Kidney tubule cell (primary cell): ENCODE data around the gene ARHGAP6.

Experiments used
- DNase-seq: peaks from one replicate; pipeline ENCODE4 v3.0.0-alpha.2; 2018; ENCODE audit warnings: low spot score

Gene ARHGAP6

DNA sequence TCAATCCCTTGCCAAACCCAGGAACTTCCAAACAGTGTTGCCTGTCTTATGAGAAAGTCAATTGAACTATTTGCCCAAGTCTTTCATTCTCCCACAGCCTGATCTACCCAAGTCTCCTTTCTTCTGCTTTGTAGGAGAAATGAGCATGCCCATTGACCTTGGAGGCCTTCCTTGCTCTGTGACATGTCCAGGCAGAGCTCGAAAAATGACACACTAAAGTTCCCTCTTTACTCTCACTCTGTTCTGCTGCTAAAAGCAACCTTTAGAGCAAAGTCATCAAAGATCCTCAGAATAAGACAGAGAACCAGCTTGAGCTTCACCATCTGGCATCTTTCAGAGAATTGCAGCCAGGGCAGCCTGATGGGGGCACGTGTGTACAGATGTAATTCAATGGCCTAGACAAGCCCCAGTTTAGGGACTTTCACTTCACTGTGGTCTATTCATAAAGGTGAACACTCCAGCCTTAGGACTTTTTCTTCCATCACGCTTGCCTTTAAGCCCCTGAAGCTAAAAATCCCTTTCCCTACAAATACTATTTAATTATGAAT, 236.1 kb downstream of the ARHGAP6 start:
- DNase-seq: no peak

DNA sequence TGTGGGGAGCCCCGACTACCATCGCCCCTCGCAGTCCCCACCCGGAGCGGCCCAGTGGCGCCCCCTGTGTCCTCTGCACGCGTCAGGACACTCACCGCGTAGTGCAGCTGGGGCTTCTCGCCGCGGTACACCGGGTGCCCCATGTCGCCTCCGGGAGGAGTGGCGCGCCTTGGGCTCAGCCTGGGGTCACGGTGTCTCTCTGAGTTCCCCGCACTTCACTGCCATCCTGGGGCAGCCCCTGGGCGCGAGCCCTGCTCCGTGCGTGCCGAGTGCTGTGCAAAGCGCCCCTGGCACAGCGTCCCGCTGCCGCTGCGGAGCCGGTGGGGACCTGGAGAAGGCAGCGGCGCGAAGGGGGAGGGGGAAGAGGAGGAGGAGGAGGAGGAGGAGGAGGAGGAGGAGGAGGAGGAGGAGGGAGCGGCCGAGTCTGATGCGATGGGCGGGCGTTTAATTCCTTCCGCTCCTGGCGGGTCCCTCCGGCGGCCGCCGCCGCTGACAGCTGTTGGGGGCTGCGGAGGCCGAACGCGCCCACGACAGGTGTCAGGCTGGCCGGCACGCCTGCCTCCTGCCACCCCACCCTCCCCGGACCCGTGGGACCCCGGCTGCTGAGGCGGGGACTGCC, 238.2 kb downstream of the ARHGAP6 start:
- DNase-seq: no peak

DNA sequence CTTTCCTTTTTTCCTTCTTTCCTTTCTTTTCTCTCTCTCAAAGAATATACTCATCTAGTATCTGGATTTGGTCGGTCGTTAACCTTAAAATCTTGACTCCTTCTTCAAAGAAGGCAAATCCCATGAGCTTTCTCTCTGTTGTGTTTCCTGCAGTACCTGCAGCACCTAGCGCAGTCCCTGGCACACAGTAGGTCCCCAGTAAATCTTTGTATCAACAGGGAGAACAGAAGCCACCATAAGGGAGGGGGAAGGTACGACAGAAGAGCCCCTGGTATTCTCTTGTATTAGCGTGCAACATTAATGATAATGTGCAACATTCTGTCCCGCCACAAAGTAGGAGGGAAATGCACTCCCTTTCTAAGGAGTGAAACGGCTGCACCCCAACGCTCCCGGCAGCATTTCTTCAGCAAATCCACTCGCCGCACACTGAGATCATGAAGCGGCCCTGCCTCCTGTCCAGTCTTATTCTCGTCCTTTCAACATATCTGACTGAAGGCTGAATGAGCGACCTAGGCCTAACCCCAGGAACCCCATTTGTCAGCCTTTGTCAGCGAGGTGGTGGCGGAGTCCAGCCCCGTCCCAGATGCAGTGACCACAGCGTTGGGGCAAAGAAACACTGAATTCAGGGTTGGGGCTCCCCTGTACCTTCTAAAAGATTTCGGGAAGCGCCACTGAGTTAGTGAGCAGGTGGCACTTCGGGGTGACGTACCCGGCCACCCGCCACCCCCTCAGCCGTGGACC, 238.8 kb downstream of the ARHGAP6 start:
- DNase-seq: no peak

DNA sequence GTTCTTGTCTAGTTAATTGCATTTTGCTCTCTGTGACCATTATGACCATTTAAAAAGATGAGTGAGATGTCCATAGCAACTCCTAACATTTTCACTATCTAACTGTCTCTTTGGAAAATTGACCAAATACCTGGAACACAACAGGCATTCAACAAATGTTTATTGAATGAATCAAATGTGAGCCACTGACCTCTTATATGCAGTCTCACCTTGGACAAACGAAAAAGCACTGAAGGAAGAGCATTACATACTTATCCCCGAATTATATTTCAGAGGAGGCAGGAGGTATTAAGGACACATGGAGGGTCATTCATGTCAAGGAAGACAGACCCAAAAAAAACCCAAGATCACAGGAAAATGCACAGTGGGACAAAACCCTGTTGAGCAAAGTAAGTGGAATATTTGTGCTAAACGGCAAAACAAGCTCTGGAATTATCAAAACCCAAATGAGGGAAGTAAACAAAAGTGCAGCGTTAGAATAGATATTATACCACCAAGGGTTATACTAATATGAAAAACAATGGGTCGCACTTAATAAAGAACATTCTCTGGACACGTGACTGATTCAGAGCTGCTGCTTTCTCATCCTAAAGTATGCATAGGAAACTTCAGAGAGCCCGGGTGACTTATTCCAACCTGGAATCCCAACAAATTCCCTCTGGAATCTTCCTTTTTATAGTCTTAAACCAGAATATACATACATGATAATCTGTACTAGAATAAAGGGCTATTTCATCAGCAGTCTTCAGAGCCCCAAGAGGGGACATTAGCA, 240.6 kb downstream of the ARHGAP6 start:
- DNase-seq: peak; percentile 15

DNA sequence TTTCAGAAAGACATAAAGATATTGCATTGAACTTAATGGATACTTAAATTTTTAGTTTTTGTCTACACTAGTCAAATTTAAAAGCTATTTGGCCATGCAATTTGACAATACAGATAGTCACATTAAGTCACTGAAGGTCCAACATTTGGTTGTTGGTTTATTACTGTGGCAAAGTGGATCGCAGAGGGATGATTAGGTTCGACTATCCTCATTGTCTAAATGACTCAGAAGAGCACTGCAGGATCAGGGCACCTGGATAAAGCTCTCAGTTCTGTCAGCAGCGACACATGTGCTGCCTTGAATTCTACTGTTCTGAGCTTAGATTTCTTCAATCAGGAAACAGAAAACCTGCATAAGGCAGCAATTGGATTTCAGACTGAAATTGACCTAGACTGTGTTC, 241.8 kb downstream of the ARHGAP6 start:
- no peak for DNase-seq

DNA sequence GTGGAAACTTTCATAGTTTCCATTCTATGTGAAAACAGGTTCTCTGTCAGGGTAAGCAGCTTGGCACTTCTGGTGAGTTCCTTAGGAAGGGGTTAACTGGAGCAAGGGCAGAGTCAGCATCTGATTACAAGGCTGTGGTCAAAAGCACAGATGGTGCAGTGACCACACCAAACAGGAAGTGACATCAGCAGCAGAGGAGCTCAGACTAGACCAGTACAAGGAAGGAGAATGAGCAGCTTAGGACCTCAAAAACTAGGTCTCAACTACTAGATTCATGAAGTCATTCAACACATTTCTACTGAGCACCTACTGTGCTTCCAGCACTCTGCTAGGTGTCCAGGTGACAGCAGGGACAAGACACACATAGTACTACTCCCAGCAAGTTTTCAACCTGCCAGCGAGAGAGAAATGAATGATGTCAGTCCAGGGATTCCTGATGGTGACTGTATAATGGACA, 242.3 kb downstream of the ARHGAP6 start:
- DNase-seq: peak; percentile 75

DNA sequence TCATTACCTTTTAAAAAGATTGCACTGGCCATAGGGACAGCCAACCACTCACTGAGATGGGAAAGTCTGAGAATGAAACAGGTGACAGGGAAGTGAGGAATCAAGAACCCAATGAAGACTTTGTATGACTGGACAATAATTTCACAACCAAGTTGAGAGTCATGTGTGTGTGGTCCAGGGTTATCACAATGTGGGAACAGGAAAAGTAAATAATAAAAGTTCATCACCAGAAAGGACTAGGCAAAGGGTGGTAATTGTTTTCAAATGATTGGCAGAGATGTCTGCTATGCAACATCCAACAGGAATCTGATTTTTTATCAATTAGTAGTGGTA, 243.2 kb downstream of the ARHGAP6 start:
- no peak for DNase-seq

DNA sequence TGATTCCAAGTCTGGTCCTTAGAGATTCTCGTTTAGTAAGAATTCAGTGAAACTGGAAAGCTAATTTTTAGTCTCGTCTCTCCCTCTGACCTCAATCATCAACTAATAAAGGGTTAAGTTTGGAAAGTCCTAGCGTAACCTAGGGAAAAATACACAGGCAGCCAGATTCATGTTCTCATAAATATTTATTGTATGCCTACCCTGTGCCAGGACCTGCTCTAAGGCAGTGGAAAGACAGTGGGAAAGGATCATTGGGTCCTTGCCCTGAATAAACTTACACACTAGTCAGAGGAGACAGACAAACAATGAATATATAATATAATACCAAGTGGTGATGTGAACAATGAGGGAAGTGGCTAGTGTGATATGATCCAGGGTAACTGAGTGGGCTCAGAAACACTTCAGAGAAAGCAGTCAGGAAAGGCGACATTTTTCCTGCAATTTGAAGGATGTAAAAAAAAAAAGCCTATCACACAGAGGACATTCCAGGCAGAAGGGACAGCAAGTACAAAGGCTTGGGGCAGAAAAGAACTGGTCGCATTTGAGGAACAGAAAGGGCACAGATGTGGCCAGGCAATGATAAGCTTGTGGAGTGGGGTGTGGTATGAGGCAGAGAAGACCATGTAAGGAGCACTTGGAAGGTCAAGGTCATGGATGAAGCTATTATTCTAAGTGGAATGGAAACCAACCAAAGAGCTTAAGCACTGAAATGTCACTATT, 243.8 kb downstream of the ARHGAP6 start:
- DNase-seq: no peak

DNA sequence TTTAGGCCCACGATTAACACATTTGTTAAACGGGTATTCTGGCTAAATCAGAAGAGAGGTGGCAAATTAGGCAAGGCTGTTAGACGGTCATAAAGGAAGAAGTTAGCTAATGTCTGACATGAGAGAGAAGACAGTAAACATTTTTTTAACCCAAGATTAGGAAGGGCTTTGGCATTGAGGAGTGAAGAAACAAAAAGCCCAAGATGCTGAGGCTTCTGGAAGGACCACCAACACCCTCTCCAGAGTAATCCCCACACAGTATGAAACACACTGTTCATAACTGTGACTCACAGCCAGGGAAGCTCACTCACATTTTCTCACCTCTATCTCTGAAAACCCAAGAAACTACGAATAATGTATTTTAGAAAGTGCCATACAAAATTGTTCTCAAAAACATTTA, 244.9 kb downstream of the ARHGAP6 start:
- no peak for DNase-seq

DNA sequence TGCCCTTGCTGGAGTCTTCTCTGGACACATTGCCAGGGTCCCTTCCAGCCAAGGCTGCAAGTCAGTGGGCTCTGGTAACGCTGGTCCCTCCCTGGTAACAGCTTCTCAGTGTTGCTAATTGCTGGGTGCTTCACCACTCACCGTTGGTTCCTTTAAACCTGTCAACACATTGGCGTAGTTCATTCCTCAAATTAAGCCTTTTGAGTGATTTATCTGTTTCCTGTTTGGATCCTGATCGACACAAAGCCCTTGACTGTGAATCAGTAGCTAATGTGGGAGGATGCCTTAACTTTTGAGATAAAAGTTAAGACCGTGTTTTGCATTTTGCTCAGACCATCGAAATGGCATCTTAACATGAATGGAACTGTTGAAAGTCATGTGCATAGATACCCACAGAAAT, 246.6 kb downstream of the ARHGAP6 start:
- DNase-seq: no peak

DNA sequence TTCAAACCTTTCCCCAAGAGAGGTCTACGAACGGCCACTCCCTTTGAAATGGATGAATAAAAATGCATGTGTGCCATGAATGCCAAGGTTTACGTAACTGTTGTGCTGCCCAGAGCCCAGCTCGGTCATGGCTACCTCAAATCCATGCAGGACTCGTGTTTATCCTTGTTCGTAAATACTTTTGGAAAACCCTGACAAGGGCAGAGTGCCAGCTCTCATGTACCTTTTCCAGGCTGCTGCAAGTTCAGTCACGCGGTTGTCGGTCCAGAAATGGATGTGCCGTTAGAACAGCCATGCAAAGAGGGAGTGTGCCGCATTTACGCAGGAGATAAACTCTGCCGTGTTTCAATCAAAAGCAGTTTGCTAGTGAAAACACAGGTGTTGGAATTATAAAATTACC, 249.1 kb downstream of the ARHGAP6 start:
- no peak for DNase-seq

DNA sequence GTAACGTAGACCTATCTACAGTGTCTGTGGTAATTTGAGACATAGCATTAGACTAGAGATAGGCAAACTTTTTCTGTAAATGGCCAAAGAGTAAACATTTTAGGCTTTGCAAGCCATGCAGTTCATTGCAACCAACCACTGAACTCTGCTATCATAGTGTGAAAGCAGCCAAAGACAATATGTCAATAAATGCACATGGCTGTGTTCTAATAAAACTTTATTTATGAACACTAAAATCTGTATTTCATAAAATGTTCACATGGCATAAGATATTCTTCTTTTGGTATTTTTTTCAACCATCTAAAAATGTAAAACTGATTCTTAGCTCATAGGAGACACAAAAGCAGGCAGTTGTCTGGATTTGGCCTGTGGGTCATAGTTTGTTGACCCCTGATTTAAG, 251.6 kb downstream of the ARHGAP6 start:
- DNase-seq: no peak

DNA sequence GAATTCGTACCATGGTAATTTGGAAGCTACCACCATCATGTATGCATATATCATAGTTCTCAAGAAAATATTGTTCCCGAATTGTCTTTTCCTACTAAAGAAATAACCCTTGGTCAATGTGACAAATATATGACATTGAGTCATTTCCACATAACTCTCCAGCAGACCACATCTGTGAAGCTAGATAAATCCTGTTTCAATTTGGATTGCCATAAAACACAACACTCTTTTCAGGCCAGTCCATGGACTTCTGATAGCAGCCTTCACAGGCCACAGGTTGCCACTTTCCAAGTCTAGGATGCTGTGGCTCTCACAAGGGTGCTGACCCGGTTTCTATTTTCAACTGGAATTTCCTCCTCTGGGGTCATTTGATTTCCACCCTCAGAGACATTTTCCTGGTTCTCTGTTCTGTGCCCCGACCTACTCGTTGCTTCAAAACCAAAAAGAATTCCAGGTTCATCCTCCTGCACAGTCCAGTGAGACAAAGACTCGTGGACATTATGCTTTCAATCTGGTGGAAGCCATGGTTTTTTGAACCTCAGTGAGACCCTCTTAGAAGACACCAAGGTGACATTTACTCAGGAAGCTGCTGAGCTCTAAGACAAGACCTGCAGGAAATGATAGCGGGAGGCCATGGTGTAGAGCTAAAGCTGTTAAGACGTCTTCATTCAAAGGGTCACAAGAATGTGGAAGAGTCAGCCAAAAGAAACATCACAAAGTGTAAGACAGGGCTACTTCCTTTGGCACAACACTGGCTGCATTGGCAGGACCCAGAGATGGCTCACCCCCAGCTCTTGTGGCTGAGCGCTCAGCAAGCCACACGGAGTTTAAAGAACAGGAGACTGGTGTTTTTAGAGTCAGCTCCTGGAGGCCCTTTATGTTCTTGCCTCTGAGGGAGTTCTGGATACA, 252.8 kb downstream of the ARHGAP6 start:
- DNase-seq: no peak

DNA sequence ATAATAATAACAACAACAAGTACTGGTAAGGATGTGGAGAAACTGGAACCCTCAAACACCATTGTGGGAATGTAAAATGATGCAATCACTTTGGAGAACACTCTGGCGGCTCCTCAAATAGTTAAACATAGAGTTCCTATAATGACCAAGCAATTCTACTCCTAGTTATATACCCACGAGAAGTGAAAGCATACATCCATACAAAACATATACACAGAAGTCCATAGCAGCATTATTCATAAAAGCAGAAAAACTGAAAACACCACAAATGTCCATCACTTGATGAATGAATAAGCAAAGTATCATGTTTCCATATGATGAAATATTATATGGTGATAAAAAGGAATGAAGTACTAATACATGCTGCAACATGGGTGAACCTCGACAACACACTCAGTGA, 255.8 kb downstream of the ARHGAP6 start:
- DNase-seq: no peak

DNA sequence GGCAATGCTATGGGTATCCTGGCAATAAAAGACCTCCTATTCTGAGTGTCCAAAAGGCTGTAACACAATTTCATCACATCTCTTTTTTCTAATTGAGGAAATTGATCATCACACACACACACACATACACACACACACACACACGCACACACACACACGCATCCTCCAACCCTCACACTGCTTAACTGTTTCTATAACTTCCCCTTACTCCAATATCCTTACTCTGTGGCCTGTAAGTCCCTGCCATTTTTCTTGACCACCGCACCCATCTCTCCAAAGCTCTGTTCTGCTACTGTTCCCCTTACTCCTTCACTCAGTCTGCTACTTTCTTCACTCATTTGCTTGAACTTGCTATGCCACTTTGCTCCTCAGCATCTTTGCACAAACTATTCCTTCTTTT, 256.9 kb downstream of the ARHGAP6 start:
- DNase-seq: no peak

DNA sequence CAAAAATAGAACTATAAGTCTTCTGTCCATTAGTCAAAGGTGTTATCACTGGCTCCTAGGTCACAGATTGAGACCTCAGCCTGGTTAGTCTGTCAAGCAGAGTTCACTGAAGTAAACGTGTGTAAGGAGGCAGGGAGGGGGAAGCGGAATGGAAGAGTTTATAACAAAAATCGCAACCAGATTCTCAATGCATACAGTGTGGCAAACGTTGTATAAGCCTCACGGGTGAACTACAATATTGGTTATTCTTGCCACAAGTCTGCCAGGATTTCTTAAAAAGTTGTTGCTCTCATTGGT, 257.7 kb downstream of the ARHGAP6 start:
- DNase-seq: no peak

DNA sequence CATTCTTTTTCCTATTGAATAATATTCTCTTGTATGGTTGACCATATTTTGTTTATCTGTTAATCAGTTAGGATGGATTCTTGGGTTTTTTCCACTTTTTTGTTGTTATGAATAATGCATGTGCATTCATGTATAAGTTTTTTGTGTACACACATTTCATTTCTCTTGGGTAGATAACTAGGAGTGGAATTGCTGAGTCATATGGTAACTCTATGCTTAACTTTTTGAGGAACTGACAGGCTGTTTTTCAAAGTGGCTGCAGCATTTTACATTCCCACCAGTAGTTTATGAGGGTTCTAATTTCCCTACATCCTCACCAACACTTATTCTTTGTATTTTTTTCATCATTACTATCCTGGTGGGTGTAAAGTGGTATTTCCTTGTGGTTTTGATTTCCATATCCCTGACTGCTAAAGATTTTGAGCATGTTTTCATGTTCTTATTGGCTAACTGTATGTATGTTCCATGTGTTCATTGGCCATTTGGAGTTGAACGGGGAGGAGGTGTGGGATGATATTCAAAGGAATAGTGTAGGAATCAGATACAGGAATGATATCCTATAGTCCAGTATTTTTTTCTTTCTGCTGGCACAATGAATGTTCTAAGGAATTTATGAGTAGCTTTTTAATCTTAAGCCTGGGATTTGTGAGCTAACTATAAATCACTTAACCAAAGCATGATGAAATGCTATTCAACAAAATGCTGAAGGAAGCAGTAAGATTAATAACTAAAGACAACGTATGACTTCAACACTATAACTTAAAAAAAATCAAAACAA, 258.2 kb downstream of the ARHGAP6 start:
- DNase-seq: no peak

DNA sequence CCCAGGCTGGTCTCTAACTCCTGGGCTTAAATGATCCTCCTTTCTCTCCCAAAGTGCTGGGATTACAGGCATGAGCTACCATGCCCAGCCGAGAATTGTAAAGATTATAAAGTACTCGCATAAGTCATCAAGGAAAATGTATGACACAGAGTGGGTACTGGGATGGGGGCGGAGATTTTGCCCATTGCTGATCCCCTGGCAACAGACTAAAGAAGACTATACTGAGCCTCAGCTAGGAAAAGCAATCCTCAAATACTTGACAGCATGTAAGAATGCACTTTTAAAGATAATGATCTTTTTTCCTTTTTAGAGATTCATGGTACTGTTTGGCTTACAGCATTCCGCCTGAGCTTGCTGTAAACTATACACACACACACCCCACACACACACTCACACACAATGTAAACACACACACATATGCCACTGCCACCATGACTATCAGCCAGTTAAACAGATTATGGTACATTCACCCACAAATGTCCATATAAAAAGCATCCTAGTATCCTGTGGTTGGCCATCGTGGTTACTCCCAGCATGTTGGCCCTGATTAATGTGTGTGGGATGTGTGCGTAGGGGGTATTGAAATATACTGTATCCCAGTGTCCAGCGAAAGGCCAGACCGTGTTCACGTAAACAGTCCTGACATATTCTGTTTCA, 259.5 kb downstream of the ARHGAP6 start:
- DNase-seq: no peak

DNA sequence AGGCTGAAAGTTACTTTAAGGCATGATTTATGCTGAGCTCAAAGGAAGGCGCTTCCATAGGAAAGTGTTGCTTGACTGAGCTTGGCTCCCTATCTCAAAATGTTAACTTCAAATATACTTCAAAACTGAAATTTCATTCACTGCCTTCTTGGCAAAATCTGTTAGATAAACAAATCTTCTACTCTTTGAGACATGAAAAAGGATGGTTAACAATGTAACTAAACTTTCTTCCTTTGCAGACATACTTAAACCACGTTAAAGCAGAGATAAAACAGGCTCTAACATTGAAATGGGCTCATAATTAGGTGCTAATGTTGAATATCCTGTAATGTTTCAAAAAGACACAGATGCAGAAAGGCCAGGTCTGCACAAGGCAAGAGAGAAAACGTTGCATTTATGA, 262.1 kb downstream of the ARHGAP6 start:
- no peak for DNase-seq

DNA sequence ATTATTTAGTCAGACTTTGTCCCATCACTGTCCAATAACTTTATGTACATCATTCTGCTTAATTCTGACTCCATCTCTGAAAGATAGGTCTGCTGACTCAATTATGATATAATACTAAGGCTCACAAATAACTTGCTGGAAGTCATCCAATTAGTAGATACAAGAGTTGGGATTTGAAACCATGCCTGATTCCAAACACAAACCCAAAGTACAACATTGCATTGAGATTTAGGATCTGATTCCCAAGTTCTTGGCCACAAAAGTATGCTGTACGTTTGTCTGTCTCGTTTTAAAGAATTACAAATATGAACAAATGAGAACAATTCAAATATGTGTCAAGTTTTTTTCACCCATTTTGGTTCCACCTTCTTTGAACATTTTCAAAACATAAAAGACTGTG, 263.8 kb downstream of the ARHGAP6 start:
- no peak for DNase-seq
